ENCODE data around the gene TEN1.
A peak's percentile ranks its signal among the peaks of the same experiment; 100 is the strongest.

Gene TEN1

GRCh38 chr17:76007850-76008165 is 28.8 kb downstream of the TEN1 start:
- DNase-seq: no peak

DNA sequence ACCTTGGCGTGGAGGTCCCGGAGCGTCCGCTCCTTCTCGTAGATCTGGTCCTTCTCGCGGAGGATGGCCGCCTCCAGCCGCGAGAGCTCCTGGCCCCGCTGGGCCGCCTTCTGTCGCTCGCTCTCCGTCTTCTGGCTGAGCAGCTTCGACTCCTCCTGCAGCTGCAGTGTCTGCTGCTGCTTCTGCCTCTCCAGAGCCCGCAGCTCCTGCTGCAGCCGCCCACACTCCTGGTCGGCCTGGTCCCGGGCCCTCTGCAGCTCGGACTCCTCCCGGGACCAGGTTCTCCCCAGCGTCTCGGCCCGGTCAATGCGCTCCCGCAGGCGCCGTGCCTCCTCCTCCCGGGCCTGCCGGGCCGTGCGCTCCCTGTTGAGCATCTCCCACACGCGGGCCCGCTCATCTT is 29.2 kb downstream of the TEN1 start:
- no peak for DNase-seq

GRCh38 chr17:76008630-76009425 is 29.8 kb downstream of the TEN1 start:
- no peak for DNase-seq

DNA sequence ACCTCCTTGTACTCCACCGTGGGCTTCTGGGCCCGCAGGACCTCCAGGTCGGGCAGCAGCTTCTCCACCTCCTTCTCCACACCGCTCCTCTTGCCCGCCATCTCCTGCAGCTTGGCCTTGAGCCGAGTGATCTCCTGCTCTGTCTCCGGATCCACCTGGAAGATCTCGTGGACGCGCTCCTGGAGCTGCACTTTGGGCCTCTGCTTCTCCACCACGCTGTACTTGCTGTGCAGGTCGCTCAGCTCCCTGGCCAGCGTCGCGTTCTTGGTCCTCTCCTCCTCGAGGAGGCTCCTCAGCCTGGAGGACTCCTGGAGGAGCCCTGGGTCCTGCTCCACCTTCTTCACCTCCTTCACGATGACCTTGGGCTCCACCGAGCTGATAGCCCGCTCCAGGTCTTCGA is 30.4 kb downstream of the TEN1 start:
- no peak for DNase-seq

DNA sequence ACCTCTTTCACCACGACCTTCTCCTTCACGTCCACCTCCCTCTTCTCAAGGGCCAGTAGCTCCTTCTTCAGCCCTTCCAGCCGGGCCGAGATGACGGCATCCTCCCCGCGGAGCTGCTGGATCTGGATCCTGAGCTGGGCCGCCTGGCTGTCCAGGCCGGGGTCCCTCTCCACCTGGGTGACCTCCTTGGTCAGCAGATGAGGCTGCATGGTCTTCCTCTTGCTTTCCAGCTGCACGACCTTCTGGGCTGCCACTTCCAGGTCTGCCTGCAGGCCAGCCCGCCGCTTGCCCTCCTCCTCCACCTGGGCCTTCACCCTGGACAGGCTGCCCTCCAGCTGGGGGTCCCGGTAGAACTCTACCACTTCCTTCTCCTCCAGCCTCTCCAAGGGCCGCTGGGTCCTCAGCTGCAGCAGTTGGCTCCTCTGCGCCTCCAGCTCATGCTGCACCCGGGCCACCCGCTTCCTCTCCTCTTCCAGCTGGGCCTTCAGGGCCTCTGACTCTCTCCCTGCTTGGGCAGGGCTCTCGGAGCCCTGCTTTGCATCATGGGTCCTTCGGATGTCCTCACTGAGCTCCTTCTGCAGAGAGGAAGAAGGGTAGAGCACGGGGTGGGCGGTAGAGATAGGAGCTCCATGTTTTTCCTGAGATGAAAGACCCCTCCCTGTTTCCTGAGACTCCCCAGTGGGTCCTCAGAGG is 31.1 kb downstream of the TEN1 start:
- no peak for DNase-seq

DNA sequence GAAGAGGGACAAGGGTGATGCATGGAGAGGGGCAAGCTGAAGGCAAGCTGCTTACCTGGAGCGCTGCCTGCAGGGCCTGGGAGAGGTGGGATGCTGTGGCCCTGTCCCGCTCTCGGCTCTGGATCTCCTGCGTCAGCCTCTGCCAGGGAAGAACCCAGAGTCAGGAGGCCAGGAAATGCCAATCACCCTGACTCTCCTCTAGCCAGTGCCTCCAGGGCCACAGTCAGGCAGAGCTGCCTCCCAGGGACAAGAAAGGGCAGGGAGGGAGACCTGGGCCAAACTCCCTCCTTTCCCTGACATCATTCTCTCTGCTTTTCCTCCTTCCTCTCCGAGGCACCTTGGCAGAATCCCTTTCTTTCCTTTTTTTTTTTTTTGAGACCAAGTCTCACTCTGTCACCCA is 32.9 kb downstream of the TEN1 start:
- no peak for DNase-seq

DNA sequence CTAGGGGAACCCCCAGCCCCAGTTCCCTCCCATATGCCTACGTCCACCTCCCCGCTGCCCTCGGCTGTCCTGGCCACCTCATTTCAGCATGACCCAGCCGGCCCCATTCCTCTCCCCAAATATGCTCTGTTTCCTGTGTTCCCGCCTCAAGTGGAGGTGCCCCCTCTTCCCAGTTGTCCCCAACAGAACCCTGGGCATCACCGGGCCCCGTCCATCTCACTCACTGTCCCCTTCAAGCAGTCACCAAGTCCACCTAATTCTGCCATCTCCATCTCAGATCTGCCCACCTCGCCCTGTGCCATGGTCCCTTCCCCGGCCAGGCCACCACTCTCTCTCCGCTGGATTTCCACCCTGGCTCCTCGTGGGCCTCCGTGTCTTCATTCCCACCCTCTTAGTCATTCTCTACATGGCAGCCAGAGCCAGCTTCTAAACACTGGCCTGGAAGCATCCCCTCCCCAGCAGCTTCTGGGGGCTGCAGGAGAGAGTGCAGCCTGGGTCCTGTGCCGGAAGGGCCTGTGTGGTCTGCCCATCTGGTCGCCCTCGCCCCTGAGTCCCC is 34.4 kb downstream of the TEN1 start:
- no peak for DNase-seq

GRCh38 chr17:76014100-76014924 is 35.3 kb downstream of the TEN1 start:
- DNase-seq: peak in 8 of 14 donors; percentile 6 to 51 (median 18)

DNA sequence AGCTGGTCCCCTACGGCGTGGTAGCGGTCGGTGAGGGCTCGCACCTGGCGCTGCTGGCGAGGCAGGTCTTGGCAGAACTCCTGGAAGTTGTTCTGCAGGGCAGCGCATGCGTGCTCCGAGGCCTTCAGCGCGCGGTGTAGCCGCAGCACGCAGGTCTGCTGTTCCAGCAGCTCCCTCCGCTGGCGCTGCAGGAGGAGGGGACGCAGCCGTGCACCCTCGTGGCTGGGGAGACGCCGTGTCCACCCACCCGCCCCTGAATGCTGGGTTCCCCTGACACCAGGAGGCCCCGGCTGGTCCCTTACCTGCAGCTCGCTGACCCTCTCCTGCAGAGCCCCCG is 35.9 kb downstream of the TEN1 start:
- no peak for DNase-seq

DNA sequence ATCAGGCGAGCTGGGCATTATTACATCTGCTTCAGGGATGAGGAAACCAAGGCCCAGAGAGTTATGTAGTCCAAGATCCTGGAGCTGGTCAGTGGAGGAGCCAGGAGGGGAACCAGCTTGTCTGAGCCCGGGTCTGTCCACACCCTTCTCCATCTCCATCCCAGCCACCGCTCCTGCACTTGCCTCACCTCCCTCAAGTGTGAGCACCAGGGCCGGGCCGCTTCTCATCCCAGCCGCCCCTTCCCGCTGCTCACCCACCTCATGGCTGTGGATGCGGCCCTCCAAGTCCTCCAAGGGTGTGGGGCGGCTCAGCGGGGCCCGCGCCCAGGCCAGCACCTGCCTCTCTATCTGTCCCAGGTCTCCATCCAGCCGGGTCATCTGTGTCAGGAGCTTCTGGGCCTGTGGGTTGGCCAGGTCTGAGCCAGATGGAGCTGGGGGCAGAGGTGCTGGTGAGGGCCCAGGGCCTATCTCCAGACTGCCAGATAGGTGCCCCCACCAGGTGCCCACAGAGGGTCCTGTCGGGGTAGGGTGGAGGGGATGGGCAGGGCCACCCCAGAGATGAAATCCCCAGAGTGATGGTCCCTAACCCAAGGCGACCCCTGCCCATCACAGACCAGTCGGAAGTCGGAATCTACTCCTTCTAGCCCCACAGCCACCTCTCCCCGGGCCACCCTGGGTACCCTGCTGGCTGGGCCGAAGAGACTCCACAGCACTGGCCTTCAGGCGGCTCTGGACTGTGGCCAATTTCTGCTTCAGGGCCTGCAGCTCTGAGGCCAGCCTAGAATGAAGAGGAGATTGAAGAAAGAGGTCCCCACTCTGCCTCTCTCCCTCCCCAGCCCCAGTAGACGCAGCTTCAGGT is 38.7 kb downstream of the TEN1 start:
- DNase-seq: no peak

DNA sequence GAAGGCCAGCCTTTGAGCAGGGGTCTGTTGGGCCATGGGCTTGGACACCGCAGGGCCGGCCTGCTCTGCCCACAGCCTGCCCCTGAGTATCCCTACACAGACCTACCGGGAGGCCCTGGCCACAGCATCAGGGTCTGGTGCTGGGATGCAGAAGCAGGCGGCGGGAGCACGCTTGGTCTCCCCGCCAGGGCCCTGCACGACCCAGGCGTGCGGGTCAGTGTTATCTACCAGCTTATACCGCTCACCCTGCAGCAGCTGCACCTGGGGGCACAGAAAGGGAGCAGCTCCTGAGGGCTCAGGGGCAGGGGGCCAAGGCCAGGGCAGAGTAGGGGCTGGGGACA is 39.3 kb downstream of the TEN1 start:
- no peak for DNase-seq

DNA sequence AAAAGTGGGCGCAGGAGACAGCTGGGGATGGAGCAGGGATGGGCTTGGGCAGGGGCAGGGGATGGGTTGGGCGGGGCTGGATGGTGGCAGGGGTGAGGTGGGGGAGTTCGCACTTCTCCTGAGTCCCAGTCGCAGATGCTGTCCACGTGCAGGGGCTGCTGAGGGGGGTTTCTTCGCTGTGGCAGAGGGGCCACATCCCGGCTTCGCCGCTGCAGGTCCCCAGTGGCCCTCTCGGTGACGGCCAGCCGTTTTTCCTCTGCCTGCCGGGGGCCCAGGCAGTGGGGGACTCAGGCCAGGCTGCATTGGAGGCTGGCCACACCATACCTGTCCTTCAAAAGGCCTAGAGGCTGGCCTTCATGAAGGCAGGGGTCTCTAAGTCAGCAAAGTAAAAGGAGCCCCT is 39.8 kb downstream of the TEN1 start:
- DNase-seq: no peak

DNA sequence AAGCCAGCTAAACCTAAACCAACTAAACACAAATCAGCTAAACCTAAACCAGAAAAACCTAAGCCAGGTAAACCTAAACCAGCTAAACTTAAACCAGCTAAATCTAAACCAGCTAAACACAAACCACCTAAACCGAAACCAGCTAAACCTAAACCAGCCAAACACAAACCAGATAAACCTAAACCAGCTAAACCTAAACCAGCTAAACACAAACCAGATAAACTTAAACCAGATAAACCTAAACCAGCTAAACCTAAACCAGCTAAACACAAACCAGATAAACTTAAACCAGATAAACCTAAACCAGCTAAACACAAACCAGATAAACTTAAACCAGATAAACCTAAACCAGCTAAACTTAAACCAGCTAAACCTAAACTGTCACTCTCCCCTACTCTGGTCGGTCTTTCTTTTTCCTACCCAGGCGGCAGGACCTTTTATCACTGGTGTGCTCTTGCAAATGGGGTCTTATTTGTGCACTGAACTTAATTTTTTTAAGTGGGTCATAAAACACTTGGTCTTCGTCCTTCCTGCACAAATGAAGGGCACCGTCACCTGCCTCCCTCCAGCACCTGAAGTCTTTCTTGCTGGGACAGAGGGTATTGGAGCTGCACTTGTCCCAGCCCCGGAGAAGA is 40.9 kb downstream of the TEN1 start:
- DNase-seq: no peak

GRCh38 chr17:76022285-76022684 is 43.2 kb downstream of the TEN1 start:
- no peak for DNase-seq

- no peak for DNase-seq
Observed at GRCh38 chr17:76022973-76023899, 44.2 kb downstream of the TEN1 start.

GRCh38 chr17:76023900-76024237 is 44.8 kb downstream of the TEN1 start:
- DNase-seq: no peak

- DNase-seq: no peak
Observed at GRCh38 chr17:76024353-76024752, 45.3 kb downstream of the TEN1 start.

DNA sequence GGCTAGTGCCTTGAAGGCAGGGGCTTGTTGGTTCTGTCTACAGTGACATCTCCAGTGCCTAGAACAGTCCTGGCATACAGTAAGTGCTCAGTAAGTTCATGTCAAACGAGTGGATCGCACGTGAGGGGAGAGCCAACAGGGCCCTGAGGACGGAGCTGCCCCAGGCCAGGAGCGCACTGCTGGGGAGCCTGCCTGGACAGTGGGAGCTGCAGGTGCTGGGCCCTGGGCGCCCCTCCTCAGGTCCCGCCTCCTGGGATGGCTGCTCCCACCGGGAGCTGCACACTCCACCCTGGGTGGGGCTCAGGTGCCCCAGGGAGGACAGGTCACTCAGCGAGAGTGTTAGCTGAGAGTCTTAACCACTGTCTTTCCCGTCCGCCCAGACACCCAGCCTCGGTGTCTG is 46.3 kb downstream of the TEN1 start:
- no peak for DNase-seq

DNA sequence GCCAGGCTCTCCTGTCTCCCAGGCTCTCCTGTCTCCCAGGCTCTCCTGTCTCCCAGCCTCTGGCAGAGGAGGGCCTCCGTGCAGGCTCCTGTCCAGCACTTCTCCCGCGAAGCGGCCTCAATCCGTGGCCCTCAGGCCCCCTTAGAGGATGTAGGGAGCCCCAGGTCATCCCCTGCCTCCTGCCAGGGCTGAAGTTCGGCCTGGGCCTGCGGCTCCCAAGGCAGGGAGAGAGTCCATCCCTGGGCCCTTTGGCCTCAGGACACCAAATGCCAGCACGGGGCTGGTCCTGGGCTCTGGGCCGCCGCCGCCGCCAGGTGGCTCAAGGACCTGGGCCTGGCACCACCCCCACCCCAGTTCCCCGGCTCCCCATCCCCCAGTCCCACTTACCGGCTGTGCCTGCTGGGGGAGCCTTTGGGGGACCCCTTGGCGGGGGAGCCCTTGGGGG is 47.7 kb downstream of the TEN1 start:
- no peak for DNase-seq

- no peak for DNase-seq
Observed at GRCh38 chr17:76027159-76027839, 48.3 kb downstream of the TEN1 start, which contains the start of gene EVPL. TSS of gene EVPL (minus strand) at chr17:76027306. CDS start at chr17:76027198, 108 bp downstream.
